GM13977 (cell line): Measurements from ENCODE around the gene TGFBR3L.

Experiments
- DNase-seq: peaks from one replicate; pipeline ENCODE4 v3.0.0; 2012; ENCODE audit warnings: low spot score
- CTCF ChIP-seq: IDR thresholded peaks from 2 replicates; pipeline ENCODE4 v1.5.1; 2012; ENCODE audit warnings: mild to moderate bottlenecking, control low read depth; ENCODE audit not compliant: insufficient read depth; ENCODE audit errors: extremely low read depth, missing control alignments
- in situ Hi-C: fragments of 300-500 bp; cut with MboI; formaldehyde crosslinking; loops from one replicate; pipeline ENCODE4 v1.12.0; 2022; ENCODE audit warnings: low sequenced_read_pairs, low pct_unique_long_range_greater_than_20kb, mixed read lengths, inconsistent platforms; ENCODE audit not compliant: unreplicated experiment

TGFBR3L gene

GRCh38 chr19:7905268-7905667 lies 9.4 kb upstream of the TGFBR3L start:
- in situ Hi-C loops, result no loop called here
- no peak for DNase-seq
- TF ChIP-seq CTCF, result no peak

GRCh38 chr19:7905859-7906258 lies 8.8 kb upstream of the TGFBR3L start:
- no peak for TF ChIP-seq CTCF
- in situ Hi-C loops, result no loop called here
- no peak for DNase-seq

- in situ Hi-C loops, result no loop called here
- no peak for TF ChIP-seq CTCF
- no peak for DNase-seq
Observed at GRCh38 chr19:7907122-7907521, 7.5 kb upstream of the TGFBR3L start.

- no peak for TF ChIP-seq CTCF
- DNase-seq, result no peak
- in situ Hi-C loops, result no loop called here
Observed at GRCh38 chr19:7907544-7907943, 7.1 kb upstream of the TGFBR3L start.

GRCh38 chr19:7908078-7908699 lies 6.4 kb upstream of the TGFBR3L start:
- no peak for TF ChIP-seq CTCF
- in situ Hi-C loops, result no loop called here
- no peak for DNase-seq

GRCh38 chr19:7908742-7909461 lies 5.7 kb upstream of the TGFBR3L start:
- TF ChIP-seq CTCF, result no peak
- no peak for DNase-seq
- in situ Hi-C loops, result no loop called here
